Measurements from ENCODE around the gene TNS1.

- TF ChIP-seq CTCF (IDR thresholded peaks at IDR 0.05 in 2 of 3, conservative IDR thresholded peaks at IDR 0.05 in 1 of 3; ENCODE audit: borderline replicate concordance in 1 of 3, insufficient read depth in 1 of 3, low read depth in 2 of 3, low read length in 2 of 3) (no peak), POLR2A (IDR thresholded peaks at IDR 0.05; ENCODE audit: borderline replicate concordance, extremely low read depth, insufficient read depth, insufficient read length) (no peak), POLR2AphosphoS5 (IDR thresholded peaks at IDR 0.05; ENCODE audit: low read depth, low read length) (no peak), ATF3 (IDR thresholded peaks at IDR 0.05) (no peak), RAD21 (IDR thresholded peaks at IDR 0.05; ENCODE audit: low read depth) (no peak), CEBPB (IDR thresholded peaks at IDR 0.05; ENCODE audit: low read depth) (no peak), SIN3A (IDR thresholded peaks at IDR 0.05; ENCODE audit: low read depth) (no peak), REST (IDR thresholded peaks at IDR 0.05; ENCODE audit: low read depth) (no peak), EZH2 (IDR thresholded peaks at IDR 0.05) (no peak), SP1 (IDR thresholded peaks at IDR 0.05; ENCODE audit: low read depth) (no peak), ZFX (IDR thresholded peaks at IDR 0.05) (no peak), TCF7L2 (IDR thresholded peaks at IDR 0.05; ENCODE audit: borderline replicate concordance, extremely low read depth, insufficient read depth, insufficient read length) (no peak), CBX3 (IDR thresholded peaks at IDR 0.05; ENCODE audit: low read depth) (no peak)
- TF ChIP-seq, protein P1, sequence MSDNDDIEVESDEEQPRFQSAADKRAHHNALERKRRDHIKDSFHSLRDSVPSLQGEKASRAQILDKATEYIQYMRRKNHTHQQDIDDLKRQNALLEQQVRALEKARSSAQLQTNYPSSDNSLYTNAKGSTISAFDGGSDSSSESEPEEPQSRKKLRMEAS (IDR thresholded peaks at IDR 0.05), result no peak
Observed at GRCh38 chr2:217889656-217890055, 113.1 kb downstream of the TNS1 start.

Data from HCT116 (cell line).